IPS DF 6.9 (cell line): ENCODE results near the gene BRAT1.

ENCODE experiments used
- DNase-seq: peaks from one replicate; pipeline ENCODE4 v3.0.0-alpha.2; 2013; ENCODE audit warnings: low read depth, low spot score
- H3K27ac ChIP-seq: one replicate; pipeline ENCODE4 v1.5.1; 2013; ENCODE audit warnings: low read length, control low read depth
- H3K27me3 ChIP-seq: 2 replicates; pipeline ENCODE4 v1.6.1; 2013; ENCODE audit warnings: mild to moderate bottlenecking, low read length; ENCODE audit not compliant: control insufficient read depth, insufficient read depth
- H3K36me3 ChIP-seq: 2 replicates; pipeline ENCODE4 v1.6.1; 2013; ENCODE audit warnings: low read length; ENCODE audit not compliant: control insufficient read depth, insufficient read depth
- H3K4me1 ChIP-seq: 2 replicates; pipeline ENCODE4 v1.6.1; 2013; ENCODE audit warnings: low read length; ENCODE audit not compliant: control insufficient read depth, insufficient read depth
- H3K4me3 ChIP-seq: 2 replicates; pipeline ENCODE4 v1.5.1; 2013; ENCODE audit warnings: mild to moderate bottlenecking, low read length
- H3K9me3 ChIP-seq: 2 replicates; pipeline ENCODE4 v1.6.1; 2013; ENCODE audit warnings: low read length, inconsistent platforms; ENCODE audit not compliant: control insufficient read depth, insufficient read depth
- WGBS: extraction: QIAGEN DNeasy Blood & Tissue Kit; methylation state at CpG from one replicate; pipeline ENCODE4 v1.1.7; 2013; ENCODE audit warnings: mixed read lengths, missing lambda C conversion rate; ENCODE audit not compliant: insufficient read length, insufficient coverage; 5-methylcytosine and 5-hydroxymethylcytosine counted together

BRAT1 gene

DNA sequence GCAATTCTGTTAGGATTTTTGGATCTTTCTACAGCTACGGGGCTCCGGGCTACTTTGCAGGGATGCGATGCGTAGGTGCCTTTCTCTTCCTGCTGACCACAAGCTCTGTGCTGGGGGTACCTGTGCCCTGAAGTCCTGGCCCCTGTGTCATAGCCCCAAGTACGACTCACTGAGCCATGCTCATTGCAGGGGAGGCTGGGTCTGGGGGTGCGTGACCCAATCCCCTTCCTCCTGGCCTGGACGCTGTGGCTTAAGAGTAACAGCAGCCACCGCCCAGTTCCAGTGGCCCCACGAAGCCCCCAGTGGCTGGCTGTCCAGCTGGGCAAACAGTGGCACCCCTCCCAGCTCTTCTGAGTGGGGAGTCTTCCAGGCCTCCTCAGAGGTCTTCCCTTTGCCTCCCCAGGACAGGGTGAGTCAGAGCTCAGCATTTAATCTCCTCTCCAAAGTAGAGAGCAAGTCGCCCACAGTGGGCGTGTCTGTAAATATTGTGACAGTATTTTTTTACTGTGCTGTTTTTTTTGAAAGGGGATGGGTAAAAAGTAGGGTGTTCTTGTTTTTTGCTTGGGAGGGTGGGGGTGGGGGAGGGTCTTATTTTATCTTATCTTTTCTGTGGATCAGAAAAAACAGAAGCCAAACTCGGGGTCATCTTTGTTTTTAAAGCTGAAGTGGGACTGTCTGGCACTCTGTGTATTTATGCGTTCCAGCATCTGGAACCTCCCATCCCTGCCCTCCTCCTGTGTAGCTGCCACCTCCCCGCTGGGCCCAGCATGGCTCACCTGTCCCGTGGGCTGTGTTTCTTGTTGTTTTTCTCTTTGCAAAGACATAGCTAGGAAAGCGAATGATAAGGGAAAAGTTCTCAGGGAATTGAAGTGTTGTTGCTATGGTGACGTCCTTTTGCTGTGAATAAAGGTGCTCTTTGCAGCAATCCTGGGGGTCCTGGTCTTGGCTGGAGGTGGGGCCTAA is 27.5 kb downstream of the BRAT1 start:
- H3K9me3 ChIP-seq = no peaks in the 10 kb centered on the region
- peaks cover 18% of the 10 kb centered on the region; the same call in 1 of the 2 replicates for H3K36me3 ChIP-seq
- no peak overlapping the region for H3K4me3 ChIP-seq
- no peak for DNase-seq
- peaks cover 21% of the 10 kb centered on the region for H3K4me1 ChIP-seq
- WGBS = no CpG with 5 or more reads among the region's 17 CpGs
- H3K27ac ChIP-seq = no peak overlapping the region
- no peaks in the 10 kb centered on the region for H3K27me3 ChIP-seq

DNA sequence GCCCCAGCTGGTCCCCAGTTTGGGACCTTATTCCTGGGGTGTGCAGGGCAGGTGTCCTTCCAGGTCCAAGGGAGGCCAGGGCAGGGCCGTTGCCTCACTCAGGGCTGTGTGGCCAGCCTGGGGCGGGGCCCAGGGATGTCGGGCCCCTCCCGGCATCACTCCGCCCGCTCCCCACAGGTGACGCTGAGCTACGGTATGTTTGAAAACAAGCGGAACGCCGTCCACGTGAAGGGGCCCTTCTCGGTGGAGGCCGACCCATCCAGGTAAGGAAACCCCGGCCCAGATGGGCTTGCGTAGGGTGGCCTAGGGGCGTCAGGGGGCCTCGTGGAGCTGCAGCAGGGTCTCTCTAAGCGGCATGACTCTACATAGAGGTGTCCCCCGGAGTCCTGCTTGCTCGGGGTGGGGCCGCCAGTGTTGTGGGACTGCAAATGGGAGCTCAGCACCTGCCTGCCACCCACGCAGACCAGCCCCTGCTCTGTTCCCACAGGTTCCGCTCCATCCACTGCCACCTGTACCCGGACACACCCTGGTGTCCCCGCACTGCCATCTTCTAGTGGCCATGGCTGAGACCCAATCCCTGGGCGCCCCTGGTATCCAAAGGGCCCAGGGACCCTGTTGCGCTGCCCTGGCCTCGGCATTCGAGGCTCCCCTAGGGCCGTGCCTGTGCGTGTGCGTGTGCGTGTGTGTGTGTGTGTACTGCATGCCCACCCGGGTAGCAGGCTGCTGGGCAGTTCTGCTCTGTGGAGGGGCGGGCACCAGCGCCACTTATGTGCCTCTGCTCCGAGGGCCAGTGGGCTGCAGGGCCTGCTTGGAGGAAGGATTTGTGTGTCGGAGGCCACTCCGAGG is 28.4 kb downstream of the BRAT1 start:
- WGBS = no CpG with 5 or more reads among the region's 40 CpGs
- Histone ChIP-seq H3K27me3 (no peaks in the 10 kb centered on the region), H3K9me3 (no peaks in the 10 kb centered on the region), H3K4me1 (peaks cover 25% of the 10 kb centered on the region), H3K36me3 (peaks cover 18% of the 10 kb centered on the region; the same call in 1 of the 2 replicates), H3K27ac (no peak overlapping the region), H3K4me3 (no peak overlapping the region)
- no peak for DNase-seq

DNA sequence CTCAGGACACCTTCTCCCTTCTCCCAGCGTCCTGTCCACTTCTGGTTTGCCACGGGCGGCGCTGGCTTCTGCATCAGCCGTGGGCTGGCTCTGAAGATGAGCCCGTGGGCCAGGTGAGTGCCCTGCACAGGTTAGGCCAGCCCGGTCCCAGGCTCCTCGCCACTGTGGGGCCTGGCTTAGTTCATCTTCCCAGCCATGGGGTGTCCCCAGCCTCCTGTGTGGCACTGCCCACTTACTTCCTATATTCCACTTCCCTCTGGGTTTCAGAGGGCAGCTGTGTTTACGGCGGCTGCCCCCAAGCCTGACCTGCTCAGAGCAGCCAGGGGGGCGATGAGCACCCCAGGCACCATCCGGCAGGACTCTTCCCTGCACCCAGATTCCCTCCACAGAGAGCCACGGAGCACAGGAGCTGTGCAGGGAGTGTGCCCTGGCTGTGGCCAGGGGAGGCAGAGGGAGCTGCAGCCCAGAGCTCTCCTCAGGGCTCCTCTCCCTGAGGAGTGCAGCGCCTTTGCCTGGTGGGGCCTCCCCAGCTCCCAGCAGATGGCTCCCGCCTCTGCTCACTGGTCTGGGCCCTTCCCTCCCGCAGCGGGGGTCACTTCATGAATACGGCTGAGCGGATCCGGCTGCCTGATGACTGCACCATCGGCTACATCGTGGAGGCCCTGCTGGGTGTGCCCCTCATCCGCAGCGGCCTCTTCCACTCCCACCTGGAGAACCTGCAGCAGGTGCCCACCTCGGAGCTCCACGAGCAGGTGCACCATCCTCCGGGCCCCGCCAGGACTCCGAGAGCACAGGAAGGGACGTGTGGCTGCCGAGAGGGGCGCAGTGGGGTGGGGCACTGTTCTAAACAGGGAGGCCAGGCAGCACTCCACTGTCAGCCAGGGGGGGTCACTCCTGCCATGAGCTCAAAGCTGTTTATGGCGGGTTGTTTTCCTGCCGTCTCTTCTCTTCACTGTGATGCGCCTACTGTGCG is 29.4 kb downstream of the BRAT1 start:
- H3K27me3 ChIP-seq = no peaks in the 10 kb centered on the region
- no CpG with 5 or more reads among the region's 36 CpGs for WGBS
- H3K4me3 ChIP-seq = no peak overlapping the region
- H3K27ac ChIP-seq = no peak overlapping the region
- no peaks in the 10 kb centered on the region for H3K9me3 ChIP-seq
- H3K4me1 ChIP-seq = peaks cover 31% of the 10 kb centered on the region
- H3K36me3 ChIP-seq = peaks cover 18% of the 10 kb centered on the region; the same call in 1 of the 2 replicates
- DNase-seq = no peak

DNA sequence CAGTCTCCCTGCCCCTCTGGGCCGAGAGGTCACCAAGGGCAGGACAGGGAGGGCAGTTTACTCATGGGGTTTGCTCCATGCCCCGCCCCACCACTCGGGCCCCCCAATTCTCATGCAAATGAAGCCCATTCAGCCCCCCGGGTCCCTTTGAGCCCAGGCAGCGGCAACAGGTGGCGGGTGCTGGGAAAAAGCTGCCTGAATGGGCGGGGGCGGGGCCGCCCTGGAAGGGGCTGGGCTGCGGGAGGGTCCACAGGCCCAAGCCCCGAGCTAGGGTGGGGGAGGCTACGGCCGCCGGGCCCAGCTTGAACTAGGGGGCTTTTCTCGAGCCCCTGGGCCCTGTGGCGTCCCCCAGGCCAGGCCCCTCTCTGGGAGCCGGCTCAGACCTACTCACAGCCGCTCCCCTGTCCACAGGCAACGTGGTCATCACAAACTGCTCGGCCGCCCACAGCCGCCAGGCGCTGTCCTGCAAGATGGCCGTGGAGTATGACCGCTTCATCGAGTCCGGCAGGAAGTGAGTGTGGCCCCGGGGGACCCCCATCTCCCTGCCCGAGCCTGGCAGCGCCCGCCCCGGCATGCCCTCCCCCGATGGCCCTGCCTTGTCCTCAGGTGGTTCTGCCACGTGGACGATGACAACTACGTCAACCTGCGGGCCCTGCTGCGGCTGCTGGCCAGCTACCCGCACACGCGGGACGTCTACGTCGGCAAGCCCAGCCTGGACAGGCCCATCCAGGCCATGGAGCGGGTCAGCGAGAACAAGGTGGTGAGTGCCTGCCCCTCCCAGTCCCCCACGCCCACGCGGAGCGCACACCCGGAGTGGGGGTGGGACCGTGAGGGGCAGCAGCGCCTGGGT is 30.3 kb downstream of the BRAT1 start:
- Histone ChIP-seq H3K4me3 (no peak overlapping the region), H3K27me3 (no peaks in the 10 kb centered on the region), H3K27ac (no peak overlapping the region), H3K36me3 (peaks cover 18% of the 10 kb centered on the region; the same call in 1 of the 2 replicates), H3K4me1 (peaks cover 34% of the 10 kb centered on the region), H3K9me3 (no peaks in the 10 kb centered on the region)
- WGBS = no CpG with 5 or more reads among the region's 53 CpGs
- peak; percentile 72 for DNase-seq

DNA sequence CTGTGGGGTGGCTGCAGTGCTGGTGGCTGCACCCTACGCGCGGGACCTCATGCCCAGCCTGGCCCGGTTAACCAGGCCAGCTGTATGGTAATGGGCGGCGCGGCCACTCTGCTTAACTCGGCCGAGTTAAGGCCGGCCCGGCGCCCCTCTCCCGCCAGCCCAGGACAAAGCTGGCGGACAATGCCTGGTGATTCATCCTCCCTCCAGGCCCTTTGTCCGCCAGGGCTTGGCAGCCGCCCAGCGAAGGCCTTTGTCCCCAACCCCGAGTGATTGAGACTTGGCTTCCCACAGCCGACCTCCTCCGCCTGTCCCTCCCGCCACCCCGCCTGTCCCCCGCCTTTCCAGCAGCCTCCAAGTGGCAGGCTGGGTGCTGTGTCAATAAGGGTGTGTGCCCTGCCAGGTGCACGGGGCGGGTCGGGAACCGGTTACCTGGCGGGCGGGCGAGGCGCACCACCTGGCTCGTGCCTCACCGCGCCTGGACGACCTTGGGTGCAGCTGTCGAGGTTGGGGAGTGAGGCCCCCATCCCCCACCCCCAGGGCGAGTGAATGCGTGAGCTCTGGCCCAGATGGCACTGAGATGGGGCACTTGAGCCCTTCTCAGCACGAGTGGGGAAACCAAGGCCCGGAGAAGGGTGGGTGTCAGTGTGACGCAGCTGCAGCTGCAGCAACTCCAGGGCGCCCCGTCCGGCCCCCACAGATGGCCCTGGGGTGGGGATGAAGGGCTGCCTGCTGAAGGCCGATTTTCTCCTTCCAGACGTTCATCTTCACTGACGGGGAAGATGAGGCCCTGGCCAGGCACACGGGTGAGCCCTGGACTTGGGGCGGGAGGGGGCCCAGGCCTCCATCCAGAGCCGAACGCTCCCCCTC is 31.1 kb downstream of the BRAT1 start:
- Histone ChIP-seq H3K4me3 (no peak overlapping the region), H3K4me1 (peaks cover 34% of the 10 kb centered on the region), H3K36me3 (peaks cover 18% of the 10 kb centered on the region; the same call in 1 of the 2 replicates), H3K27ac (no peak overlapping the region), H3K27me3 (no peaks in the 10 kb centered on the region), H3K9me3 (no peaks in the 10 kb centered on the region)
- DNase-seq = no peak
- no CpG with 5 or more reads among the region's 51 CpGs for WGBS

DNA sequence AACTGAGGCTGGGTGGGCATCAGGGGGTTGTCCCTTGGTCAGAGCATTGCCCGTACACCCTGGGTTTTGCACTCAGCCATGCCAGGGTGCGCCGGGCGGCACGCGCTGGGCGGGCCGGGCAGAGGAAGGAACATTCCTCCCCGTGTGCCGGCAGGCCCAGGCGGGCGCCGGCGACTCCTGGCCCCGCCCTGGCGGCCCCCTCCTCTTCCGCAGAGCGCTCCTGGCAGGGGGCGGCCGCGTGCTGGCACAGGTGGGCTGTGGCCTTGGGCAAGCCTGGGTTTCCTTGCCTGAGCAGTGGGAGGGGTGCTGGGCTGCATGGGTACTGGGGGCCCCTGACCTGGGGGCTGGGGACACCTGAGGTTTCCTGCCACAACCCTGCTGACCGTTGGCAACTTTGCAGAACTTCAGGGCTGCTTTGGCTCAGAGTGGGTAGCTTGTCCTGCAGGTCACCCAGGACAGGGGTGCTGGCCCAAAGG is 31.8 kb downstream of the BRAT1 start:
- no CpG with 5 or more reads among the region's 22 CpGs for WGBS
- peaks cover 15% of the 10 kb centered on the region; the same call in 1 of the 2 replicates for H3K36me3 ChIP-seq
- no peaks in the 10 kb centered on the region for H3K9me3 ChIP-seq
- H3K27ac ChIP-seq = no peak overlapping the region
- no peak for DNase-seq
- peaks cover under 1% of the 10 kb centered on the region; the same call in 1 of the 2 replicates for H3K27me3 ChIP-seq
- H3K4me1 ChIP-seq = peaks cover 34% of the 10 kb centered on the region
- no peak overlapping the region for H3K4me3 ChIP-seq

DNA sequence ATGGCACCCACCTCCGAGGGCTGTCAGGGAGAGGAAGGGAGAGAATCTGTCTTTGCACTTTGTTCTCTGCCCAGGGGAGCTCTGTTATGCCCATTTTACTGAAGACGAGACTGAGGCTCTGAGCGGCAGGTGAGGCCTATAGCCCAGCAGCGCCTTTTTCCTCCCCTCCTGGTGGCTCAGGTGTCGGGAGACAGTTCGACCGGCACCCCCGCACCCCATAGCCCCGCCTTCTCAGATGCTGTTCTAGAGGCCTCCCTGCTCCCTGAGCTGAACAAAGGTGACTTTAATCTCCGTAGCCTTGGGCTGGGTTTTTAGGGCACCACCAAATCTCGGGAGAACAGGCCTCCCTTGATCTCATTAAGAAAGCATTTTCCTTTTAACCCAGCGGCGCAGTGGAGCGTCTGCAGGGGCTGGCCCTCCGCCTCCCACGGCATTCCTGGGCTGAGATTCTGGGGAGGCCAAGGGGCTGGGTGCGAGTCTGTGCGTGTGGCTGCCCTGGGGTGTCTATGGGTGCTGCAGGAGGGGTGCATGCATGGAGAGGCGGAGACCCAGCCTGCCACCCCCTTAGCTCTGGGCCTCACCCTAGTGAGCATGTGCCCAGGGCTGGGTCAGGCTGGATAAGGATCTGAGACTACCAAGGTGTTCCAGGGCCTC is 32.4 kb downstream of the BRAT1 start:
- no peak overlapping the region for H3K27ac ChIP-seq
- no CpG with 5 or more reads among the region's 19 CpGs for WGBS
- no peaks in the 10 kb centered on the region for H3K9me3 ChIP-seq
- DNase-seq = no peak
- H3K4me1 ChIP-seq = peaks cover 35% of the 10 kb centered on the region
- peaks cover 14% of the 10 kb centered on the region; the same call in 1 of the 2 replicates for H3K36me3 ChIP-seq
- H3K27me3 ChIP-seq = peaks cover 4% of the 10 kb centered on the region; the same call in 1 of the 2 replicates
- no peak overlapping the region for H3K4me3 ChIP-seq

DNA sequence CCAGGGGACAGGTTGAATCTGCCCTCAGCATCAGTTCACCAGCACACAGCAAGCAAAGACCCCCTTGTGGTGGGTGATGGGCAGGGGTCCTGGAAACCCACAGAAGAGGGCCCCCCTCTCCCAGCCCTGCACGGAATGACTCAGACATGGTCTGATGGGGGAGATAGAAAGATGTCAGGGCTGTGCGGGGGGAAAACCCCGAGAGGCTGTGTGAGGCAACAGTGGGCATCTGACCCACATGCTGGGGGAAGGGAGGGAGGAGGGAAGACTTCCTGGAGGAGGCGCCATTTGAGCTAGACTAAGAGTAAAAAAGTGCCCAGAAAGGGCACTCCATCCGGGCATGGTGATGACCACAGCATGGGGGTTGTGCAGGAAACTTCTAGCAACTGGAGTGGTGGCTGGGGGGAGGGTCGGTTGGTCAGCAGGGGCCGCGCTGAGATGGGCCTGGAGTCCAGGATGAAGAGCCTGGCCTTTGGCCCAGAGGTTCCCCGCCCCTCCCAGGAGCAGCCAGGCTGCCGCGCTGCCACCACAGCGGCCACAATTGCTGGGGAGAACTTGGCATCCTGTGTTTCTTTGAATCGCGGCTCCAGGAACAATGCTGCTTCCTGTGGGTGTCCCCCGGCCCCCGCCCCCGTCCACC is 33.3 kb downstream of the BRAT1 start:
- H3K4me3 ChIP-seq = no peak overlapping the region
- peaks cover 4% of the 10 kb centered on the region; the same call in 1 of the 2 replicates for H3K27me3 ChIP-seq
- WGBS = no CpG with 5 or more reads among the region's 17 CpGs
- no peak overlapping the region for H3K27ac ChIP-seq
- peaks cover 40% of the 10 kb centered on the region for H3K4me1 ChIP-seq
- H3K36me3 ChIP-seq = peaks cover 13% of the 10 kb centered on the region; the same call in 1 of the 2 replicates
- no peak for DNase-seq
- no peaks in the 10 kb centered on the region for H3K9me3 ChIP-seq
